ENCODE data around the gene PCBP3. TPM values are rescaled to one million over a fixed set of nuclear protein-coding genes. Genes with fewer than 3 reads are reported as not detected.

Gene PCBP3
- total RNA-seq, 1 experiment from 2014 or later, result not detected

GRCh38 chr21:45858180-45858579, 214.7 kb downstream of the PCBP3 start:
- Histone ChIP-seq H3K4me2 (no peak overlapping the region), H3K27ac (no peak overlapping the region), H4K20me1 (ENCODE audit: insufficient read depth) (no peaks in the 10 kb centered on the region), H3K9me2 (ENCODE audit: insufficient read depth) (no peaks in the 10 kb centered on the region), H3F3A (ENCODE audit: insufficient read depth, low read depth) (no peaks in the 10 kb centered on the region), H3K4me3 (no peak overlapping the region), H3K4me1 (replicated peaks; ENCODE audit: insufficient read depth) (no peaks in the 10 kb centered on the region), H3K9me3 (ENCODE audit: insufficient read depth, low read depth) (no peaks in the 10 kb centered on the region), H3K79me2 (ENCODE audit: low read depth) (no peaks in the 10 kb centered on the region), H3K36me3 (ENCODE audit: low read depth) (no peaks in the 10 kb centered on the region), H3K27me3 (ENCODE audit: insufficient read depth, low read depth) (peaks cover 3% of the 10 kb centered on the region; the same call in 1 of the 2 replicates), H2AFZ (no peak overlapping the region)
- BruUV-seq (replicated peaks), result no TSS peak
- ChIA-PET CTCF (no interaction called here), POLR2A (ENCODE audit: unreplicated experiment) (no interaction called here)
- no peak for DNase-seq
- no peak for TF ChIP-seq EZH2 (IDR thresholded peaks at IDR 0.05; ENCODE audit: low read depth)
- no peak for TF ChIP-seq CTCF (conservative IDR thresholded peaks at IDR 0.05)
- intact Hi-C loops (cut with micrococcal nuclease; ENCODE audit: unreplicated experiment), result no loop called here

GRCh38 chr21:45859041-45859761, 215.7 kb downstream of the PCBP3 start:
- Histone ChIP-seq H3K27ac (no peak overlapping the region), H3K4me1 (replicated peaks; ENCODE audit: insufficient read depth) (no peaks in the 10 kb centered on the region), H3K4me2 (no peak overlapping the region), H3K27me3 (ENCODE audit: insufficient read depth, low read depth) (peaks cover 3% of the 10 kb centered on the region; the same call in 1 of the 2 replicates), H4K20me1 (ENCODE audit: insufficient read depth) (no peaks in the 10 kb centered on the region), H3K9me2 (ENCODE audit: insufficient read depth) (no peaks in the 10 kb centered on the region), H3K9me3 (ENCODE audit: insufficient read depth, low read depth) (no peaks in the 10 kb centered on the region), H2AFZ (no peak overlapping the region), H3K4me3 (no peak overlapping the region), H3F3A (ENCODE audit: insufficient read depth, low read depth) (no peaks in the 10 kb centered on the region), H3K36me3 (ENCODE audit: low read depth) (no peaks in the 10 kb centered on the region), H3K79me2 (ENCODE audit: low read depth) (no peaks in the 10 kb centered on the region)
- POLR2A ChIA-PET (ENCODE audit: unreplicated experiment), result no interaction called here
- DNase-seq, result no peak
- intact Hi-C loops (cut with micrococcal nuclease; ENCODE audit: unreplicated experiment), result no loop called here
- CTCF ChIA-PET, result no interaction called here
- BruUV-seq (replicated peaks), result no TSS peak
- TF ChIP-seq CTCF (conservative IDR thresholded peaks at IDR 0.05), result no peak
- no peak for TF ChIP-seq EZH2 (IDR thresholded peaks at IDR 0.05; ENCODE audit: low read depth)

- intact Hi-C loops (cut with micrococcal nuclease; ENCODE audit: unreplicated experiment), result no loop called here
- no peaks in the 10 kb centered on the region for H3K79me2 ChIP-seq (ENCODE audit: low read depth)
- H3K36me3 ChIP-seq (ENCODE audit: low read depth), result no peaks in the 10 kb centered on the region
- POLR2A ChIA-PET (ENCODE audit: unreplicated experiment), result no interaction called here
- H4K20me1 ChIP-seq (ENCODE audit: insufficient read depth), result no peaks in the 10 kb centered on the region
- H3K27me3 ChIP-seq (ENCODE audit: insufficient read depth, low read depth), result no peaks in the 10 kb centered on the region; the same call in 1 of the 2 replicates
- no peaks in the 10 kb centered on the region for H3K4me1 ChIP-seq (replicated peaks; ENCODE audit: insufficient read depth)
- no peak for DNase-seq
- TF ChIP-seq CTCF (conservative IDR thresholded peaks at IDR 0.05) (no peak), EZH2 (IDR thresholded peaks at IDR 0.05; ENCODE audit: low read depth) (no peak)
- CTCF ChIA-PET, result no interaction called here
- no peaks in the 10 kb centered on the region for H3K9me2 ChIP-seq (ENCODE audit: insufficient read depth)
- no peak overlapping the region for H3K4me2 ChIP-seq
- H2AFZ ChIP-seq, result no peak overlapping the region
- no peaks in the 10 kb centered on the region for H3F3A ChIP-seq (ENCODE audit: insufficient read depth, low read depth)
- no peaks in the 10 kb centered on the region for H3K9me3 ChIP-seq (ENCODE audit: insufficient read depth, low read depth)
- no TSS peak for BruUV-seq (replicated peaks)
- no peak overlapping the region for H3K4me3 ChIP-seq
- no peak overlapping the region for H3K27ac ChIP-seq
Observed at GRCh38 chr21:45859762-45860357, 216.3 kb downstream of the PCBP3 start.
